GM18517 (cell line): ENCODE measurements around the gene TNN.
"Not testable (repeated sequence)": the region's sequence is repeated elsewhere in the genome, so short reads cannot be mapped to it uniquely, and the experiment has no call there.

Experiments used
- ATAC-seq: cut with Tn5 transposase; IDR thresholded peaks from one replicate; pipeline ENCODE4 v1.9.1; 2021; ENCODE audit warnings: mild to moderate bottlenecking, moderate library complexity; ENCODE audit not compliant: unreplicated experiment

TNN gene

DNA sequence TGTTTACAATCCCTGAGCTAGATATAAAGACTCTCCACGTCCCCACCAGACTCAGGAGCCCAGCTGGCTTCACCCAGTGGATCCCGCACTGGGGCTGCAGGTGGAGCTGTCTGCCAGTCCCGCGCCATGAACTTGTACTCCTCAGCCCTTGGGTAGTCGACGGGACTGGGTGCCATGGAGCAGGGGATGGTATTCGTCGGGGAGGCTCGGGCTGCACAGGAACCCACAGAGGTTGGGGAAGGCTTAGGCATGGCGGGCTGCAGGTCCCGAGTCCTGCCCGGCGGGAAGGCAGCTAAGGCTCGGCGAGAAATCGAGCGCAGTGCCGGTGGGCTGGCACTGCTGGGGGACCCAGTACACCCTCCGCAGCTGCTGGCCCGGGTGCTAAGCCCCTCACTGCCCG, 34.5 kb downstream of the TNN start:
- not testable (repeated sequence) for ATAC-seq

DNA sequence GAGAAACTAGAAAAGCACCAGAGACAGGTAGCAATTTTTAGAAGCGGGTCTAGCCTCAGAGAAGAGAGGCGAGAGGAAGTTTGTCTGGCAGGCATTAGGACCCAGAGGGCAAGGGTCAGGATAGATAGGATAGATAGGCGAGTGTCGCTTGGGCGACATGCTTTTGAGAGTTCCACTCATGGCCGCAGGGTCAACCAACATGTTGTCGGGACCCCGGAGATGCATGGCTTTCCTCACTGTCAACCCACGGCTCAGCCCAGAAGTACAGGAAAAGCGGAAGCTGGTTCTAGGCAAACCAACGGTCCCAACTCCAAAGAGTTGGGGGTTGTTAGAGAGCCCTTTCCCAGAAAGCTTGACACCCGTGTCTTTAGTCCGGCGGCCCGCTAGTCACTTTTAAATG, 38.9 kb downstream of the TNN start:
- not testable (repeated sequence) for ATAC-seq

DNA sequence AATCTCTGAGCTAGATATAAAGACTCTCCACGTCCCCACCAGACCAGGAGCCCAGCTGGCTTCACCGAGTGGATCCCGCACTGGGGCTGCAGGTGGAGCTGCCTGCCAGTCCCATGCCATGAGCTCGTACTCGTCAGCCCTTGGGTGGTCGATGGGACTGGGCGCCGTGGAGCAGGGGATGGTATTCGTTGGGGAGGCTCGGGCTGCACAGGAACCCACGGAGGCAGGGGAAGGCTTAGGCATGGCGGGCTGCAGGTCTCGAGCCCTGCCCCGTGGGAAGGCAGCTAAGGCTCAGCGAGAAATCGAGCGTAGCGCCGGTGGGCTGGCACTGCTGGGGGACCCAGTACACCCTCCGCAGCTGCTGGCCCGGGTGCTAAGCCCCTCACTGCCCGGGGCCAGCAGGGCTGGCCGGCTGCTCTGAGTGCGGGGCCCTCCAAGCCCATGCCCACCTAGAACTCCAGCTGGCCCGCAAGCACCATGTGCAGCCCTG, 40.7 kb downstream of the TNN start:
- ATAC-seq = not testable (repeated sequence)

DNA sequence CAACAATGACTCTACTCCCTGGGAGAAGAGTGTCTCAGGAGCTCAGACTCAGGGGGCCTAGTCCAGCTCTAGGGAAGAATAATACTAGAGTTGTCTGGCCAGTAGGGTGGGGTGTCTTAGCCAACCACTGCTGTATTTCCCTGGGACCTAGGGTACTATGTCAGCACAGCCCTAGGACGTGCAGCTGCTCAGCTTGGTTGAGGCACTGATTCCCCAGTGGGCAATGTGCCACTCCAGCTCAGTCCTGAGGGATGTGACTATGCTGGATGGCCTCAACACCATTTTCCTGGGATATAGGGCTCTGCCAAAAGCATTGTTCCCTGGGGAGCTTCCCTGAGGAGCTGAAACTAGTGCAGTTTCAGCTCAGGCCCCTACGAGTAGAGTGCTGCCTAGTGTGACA, 47.4 kb downstream of the TNN start:
- ATAC-seq = no peak

DNA sequence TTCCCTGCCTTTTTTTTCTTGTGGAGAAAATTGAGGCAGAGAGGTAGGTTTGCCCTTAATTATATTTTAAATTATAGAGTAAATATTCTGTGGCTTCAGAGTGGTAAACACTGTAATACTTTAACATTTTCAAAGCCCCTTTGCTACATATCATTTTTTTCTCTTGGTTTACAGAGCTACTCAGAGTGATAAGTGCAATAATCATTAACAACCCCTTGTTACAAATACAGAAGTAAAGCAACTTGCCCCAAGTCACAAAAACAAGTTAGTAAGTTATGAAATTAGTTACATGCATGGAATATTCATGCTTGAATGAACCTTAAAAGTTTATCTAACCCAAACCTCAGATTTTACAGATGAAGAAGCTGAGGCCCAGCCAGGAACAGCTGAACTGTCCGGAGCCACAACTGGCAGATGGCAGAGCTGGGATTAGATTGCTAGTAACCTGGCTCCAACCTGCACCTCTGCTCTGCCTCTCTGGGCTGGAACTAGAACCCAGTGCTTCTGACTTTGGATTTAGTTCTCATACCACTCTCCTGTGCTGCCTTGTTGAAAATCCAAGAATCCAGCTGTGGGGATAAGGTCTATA, 48.7 kb downstream of the TNN start:
- ATAC-seq = no peak

DNA sequence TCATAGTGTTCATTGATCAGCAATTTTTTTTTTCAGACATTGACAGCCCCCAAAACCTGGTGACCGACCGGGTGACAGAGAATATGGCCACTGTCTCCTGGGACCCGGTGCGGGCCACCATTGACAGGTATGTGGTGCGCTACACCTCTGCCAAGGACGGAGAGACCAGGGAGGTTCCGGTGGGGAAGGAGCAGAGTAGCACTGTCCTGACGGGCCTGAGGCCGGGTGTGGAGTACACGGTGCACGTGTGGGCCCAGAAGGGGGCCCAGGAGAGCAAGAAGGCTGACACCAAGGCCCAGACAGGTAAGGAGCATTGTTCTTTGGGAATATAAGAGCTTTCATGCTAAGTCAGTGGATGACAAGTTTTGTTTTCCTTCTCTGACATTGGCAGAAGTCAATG, 49.3 kb downstream of the TNN start:
- ATAC-seq = no peak

DNA sequence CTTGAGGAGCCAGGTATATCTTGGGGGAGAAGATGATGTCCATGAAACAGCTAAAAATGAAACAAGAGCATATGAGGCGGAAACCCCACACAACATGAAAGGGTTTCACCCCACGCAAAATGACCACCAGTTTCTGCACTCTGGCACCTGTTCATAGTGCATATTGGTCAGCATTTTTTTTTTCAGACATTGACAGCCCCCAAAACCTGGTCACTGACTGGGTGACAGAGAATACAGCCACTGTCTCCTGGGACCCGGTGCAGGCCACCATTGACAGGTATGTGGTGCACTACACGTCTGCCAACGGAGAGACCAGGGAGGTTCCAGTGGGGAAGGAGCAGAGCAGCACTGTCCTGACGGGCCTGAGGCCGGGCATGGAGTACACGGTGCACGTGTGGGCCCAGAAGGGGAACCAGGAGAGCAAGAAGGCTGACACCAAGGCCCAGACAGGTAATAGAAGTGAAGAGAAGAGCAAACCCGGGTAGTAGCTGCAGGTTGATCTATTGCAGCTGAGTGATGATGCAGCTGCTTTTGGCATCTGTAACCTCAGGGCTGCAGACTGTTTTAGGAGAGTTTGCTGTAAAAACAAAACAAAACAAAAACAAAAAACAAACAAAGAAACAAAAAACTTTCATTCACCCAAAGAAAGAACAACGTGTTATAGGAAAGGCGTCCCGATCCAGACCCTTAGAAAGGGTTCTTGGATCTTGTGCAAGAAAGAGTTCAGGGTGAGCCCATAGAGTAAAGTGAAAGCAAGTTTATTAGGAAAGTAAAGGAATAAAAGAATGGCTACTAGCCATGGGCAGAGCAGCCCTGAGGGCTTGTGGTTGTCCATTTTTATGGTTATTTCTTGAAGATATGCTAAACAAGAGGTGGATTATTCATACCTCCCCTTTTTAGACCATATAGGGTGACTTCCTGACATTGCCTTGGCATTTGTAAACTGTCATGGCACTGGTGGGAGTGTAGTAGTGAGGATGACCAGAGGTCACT, 51.0 kb downstream of the TNN start:
- ATAC-seq = peak; percentile 48

DNA sequence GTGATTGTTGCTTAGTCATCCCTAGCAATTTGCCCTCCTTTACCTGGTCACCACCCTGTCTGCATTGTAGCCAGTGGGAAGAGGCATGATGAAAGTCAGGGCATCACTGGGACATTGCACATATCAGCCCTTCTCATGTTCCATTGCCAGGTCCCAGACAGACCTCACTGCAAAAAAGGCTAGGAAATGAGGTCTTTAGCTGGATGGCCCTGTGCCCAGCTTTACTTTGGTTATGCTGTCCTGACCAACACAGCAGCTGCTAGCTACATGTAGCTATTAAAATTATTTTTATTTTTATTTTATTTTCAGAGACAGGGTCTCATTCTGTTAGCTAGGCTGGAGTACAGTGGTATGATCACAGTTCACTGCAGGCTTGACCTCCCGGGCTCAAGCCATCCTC, 52.9 kb downstream of the TNN start:
- ATAC-seq = no peak

DNA sequence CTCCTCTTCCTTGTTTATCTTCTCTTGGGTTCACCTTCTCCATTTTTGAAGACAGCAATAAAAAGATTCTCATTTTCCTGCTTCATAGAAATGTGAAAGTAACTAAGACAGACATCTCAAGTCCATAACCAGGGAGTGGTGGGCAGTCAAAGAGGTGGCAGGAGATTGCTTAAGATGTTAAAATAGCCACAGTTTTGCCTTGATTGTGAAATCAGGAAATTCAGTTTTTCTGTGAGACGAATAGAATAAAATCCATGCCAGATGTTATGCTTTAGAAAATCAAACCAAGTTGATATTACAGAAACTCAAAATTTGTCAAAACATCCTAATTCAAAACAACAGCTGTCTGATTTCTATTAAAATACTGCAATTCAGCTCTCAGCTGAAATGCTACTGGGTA, 57.2 kb downstream of the TNN start:
- ATAC-seq = no peak

DNA sequence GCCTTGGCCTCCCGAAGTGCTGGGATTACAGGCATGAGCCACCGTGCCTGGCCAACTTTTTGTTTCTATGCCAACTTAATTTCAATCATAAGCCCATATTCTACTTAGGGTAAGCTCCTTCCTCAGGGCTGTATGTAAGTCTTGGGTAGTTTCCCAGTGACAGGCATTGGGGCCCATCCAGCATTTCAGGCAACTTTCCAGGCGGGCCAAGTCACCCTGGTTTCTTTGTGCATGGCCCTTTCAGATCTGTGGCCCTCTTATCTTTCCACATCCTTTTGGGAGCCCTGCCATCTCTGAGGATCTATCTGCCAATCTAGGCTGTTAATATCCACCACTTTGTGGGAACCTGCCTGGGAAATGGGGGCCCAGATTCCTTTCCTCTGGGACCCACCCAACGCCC, 58.7 kb downstream of the TNN start:
- no peak for ATAC-seq

DNA sequence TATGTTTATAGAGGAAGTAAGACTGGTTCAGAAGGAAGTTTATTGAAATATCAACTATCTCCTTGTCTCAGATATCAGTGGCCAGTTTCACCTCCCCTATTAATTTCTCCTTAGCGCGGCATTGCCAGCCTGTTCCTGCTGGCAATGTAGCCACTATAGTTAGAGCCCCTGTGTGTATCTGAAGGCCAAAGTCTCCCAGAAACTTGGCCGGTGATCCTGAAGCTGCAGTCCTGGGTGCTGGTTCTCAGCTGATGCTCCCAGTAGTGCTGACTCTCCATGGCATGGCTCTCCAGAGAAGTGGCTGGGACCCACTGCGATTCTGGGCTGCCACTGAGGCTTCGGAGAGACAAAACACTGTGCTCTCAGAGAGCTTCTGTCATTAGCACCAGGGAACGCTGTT, 59.9 kb downstream of the TNN start:
- ATAC-seq = no peak

DNA sequence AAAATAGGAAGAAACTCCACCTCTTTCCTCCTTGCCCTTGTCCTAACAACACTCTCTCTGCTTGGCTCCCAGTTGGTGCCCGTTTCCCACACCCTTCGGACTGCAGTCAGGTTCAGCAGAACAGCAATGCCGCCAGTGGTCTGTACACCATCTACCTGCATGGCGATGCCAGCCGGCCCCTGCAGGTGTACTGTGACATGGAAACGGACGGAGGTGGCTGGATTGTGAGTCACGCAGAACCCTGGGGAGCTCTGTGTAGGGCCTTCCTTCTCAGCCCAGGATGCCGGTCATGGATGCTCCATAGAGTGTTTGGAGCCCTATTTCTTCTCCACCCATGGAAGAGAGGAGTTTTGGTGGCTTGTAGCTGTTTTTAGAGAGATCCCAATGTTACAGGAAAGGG, 60.9 kb downstream of the TNN start:
- no peak for ATAC-seq

DNA sequence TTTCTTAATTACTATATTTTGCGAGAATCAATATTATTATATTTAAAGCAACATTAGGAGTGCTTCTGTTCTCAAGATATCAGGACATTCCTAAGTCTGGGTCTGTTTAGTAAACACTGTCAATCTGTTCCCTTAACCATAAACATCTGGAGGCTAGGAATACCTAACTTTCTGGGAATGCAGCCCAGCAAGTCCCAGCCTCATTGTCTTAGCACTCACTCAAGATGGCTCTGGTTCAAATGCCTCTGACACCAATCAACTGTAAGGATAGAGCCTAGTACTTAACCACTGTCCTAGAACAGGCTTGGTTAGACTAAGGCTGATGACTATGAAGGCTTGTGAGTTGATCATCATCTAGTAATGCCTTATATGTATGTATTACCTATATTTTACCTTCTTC, 61.5 kb downstream of the TNN start:
- ATAC-seq = no peak

DNA sequence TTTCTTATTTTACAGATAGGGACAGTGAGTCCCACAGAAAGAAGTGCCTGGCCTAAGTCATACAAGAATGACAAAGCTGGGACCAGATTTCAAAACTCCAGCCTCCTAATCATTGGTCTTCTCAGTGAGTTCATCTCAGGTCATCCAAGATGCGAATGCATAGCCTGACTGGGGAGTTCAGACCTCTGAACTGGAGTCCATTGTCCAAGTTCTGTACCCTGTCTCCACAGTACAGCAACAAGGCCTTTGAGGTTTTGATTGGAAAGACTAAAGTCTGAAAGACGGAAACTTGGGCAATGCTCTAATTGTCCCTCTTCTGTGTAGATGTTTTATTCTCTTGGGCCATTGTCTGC, 62.0 kb downstream of the TNN start:
- ATAC-seq = no peak

DNA sequence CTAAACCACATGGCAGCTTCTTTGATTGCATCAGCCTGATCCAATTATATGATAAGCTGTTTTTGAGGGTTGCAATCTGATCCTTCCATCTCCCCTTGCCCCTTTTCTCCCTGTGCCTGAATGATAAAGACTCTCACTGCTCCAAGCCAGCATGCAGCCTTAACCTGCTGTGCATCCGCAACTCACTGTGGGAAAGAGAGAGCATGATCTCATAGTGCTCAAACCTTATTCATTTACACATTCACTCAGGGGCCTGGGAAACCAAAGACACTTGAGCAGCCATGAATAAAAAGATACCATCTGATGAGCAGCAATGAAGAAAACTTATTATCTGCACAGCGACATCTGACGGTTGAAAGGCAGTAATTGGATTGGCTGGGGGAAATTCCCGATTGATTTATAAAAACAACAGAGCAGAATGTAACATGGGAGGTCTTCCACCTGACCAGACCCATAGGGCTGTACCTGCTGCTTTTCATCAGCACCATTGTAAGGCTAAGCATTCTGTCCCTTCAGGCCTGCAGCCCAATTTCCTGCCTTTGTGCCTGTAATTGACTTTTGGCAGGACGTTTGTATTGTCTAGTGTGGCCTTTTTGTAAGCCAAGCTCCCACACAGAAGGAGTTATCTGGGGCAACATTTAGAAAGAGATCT, 62.5 kb downstream of the TNN start:
- no peak for ATAC-seq

DNA sequence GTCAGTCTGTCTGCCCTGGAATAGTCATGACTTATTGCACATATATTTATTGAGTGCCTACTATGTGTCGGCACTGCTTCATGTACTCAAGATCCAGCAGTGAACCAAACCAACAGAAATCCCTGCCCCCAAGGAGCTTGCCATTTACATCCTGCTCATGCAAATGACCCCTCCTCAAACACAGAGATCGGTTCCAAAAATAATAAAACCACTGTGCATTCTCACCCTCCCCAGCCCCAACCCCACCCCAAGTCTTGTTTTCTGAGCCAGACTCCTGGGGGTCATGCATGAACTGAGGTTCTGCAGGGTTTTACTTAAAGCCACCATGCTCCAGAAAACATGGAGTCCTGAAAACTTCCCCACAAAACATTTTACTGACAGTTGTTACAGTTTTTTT, 63.0 kb downstream of the TNN start:
- ATAC-seq = no peak

DNA sequence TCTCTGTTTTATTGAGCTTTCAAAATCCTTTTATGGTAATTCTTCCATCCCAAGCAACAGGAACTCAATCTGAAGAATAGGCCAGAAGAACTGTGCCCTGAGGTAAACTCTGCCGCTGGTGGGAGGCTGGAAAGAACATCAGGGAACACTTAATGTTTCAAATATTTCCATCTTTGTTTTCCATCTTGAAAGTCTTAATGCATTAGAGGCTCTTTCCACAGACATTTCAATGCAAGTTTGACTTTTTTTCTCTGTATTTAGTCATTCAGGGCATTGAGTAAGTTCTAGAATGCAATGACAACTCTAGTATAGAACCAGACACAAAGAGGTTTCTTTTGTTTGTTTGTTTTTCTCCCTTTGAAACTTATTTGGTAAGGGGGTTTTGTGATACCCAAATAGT, 63.5 kb downstream of the TNN start:
- ATAC-seq = no peak

DNA sequence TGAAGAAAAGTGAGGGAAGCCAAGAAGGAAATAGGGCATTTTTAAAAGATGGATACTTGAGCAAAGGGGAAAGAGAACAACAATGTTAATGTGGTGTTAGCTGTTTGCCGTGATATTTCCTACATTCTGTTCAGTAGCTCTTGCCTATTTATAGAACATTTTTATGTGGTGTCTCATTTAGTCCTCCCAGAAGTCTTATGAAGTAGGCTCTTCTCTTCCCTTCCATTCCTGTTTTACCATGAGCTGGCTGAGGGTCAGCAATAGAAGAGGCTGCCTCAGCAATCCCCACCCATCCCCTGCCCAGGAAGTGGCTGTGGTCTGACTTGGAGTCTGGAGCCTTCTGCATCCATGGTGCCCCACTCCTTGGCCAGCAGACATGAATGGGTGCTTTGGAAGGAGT, 64.8 kb downstream of the TNN start:
- ATAC-seq = no peak

DNA sequence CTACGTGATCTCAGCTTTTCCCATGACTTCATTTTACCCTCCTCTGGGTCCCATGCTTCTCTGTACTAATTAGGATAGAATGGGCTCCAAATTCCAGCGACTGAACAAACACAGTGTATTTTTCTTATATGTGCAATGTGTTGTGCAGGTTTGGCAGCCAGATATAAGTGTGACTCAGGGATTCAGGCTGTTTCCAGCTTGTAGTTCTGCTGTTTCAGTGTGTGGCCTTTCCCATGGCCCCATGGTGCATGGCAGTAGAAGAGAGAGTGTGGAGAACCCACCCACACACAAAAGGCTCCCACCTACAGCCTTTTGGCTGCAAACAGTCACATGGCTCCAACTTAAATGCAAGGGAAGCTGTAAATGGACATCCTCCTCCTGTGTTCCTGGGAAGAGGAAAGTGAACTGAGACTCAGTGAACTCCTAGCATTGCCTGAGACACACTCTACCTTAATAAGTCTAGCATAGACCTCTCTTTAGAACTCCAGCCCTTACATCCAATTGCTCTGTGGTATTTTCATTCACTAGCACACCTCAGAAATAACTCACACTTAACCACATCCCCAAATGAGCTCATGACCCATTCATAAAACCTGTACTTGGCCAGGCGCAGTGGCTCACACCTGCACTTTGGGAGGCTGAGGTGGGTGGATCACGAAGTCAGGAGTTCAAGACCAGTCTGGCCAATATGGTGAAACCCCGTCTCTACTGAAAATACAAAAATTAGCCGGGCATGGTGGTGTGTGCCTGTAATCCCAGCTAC, 66.2 kb downstream of the TNN start:
- no peak for ATAC-seq

DNA sequence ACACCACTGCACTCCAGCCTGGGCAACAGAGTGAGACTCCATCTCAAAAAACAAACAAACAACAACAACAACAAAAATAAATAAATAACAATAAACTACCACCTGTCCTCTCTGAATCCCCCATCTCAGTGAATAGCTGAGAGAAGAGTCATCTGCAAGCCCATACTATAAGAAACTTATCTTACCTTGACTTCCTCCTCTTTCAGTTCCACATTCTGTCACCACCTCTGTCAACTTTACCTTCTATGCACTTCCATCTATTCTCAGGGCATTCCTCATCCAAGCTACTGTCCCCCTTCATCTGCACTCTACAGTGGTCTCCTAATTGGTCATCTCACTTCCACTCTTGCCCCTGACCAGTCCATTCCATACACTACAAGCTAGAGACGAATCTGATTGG, 66.9 kb downstream of the TNN start:
- no peak for ATAC-seq

DNA sequence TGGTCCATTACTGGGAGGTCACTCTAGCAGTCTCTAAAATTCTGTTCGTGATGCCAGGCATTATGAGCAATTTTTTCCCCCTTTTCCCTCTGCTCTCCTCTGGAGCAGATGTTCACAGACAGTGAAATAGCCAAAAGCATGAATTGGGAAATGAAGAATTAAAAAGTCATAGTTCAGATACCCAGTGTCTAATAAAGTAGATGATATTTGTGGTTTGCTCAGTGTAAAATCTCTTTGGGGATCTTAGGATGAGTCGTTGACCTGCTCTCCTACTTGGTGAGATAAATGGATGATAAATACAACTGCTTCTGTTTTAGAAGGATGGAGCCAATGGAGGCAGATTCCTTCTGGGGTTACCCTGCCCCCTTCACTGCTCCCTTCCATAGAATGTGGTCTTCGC, 68.6 kb downstream of the TNN start:
- ATAC-seq = no peak
